IMR-90 (cell line): ENCODE data around the gene PNPLA5. TPM values are rescaled to one million over a fixed set of nuclear protein-coding genes. Genes with fewer than 3 reads are reported as not detected.

Experiments
- ATAC-seq: fragments of 200-7000 bp; cut with Tn5 transposase; 2 replicates; pipeline ENCODE4 v1.9.1; 2020; ENCODE audit warnings: low read depth, mild to moderate bottlenecking, moderate library complexity
- BruUV-seq: library from RNA; stranded (reverse); fragments of 400-500 nt; replicated peaks from 2 replicates; lab custom pipeline; 2021; lab: Mats Ljungman, UMichigan
- CTCF ChIA-PET: fragments of 300-600 bp; formaldehyde crosslinking; extraction: SDS; loops from one replicate; lab custom pipeline; 2021; ENCODE audit warnings: antibody characterized with exemption; lab: Yijun Ruan, JAX
- POLR2A ChIA-PET: fragments of 300-600 bp; sonication (Branson Sonifier 250); formaldehyde crosslinking; loops from one replicate; lab custom pipeline; 2022; ENCODE audit warnings: antibody characterized with exemption; ENCODE audit not compliant: unreplicated experiment; lab: Charles Lee
- DNase-seq: peaks from one replicate; pipeline ENCODE4 v3.0.0; 2013
- H2AFZ ChIP-seq: replicated peaks from 2 replicates; pipeline ENCODE3; 2013; ENCODE audit warnings: low read length, mild to moderate bottlenecking; ENCODE audit not compliant: poor library complexity
- H2AK5ac ChIP-seq: 2 replicates; pipeline ENCODE4 v1.6.1; 2013; ENCODE audit warnings: low read depth, low read length, inconsistent platforms
- H2AK9ac ChIP-seq: replicated peaks from 2 replicates; pipeline ENCODE3; 2013; ENCODE audit warnings: mild to moderate bottlenecking, low read depth, low read length, moderate library complexity; ENCODE audit not compliant: poor library complexity
- H2BK120ac ChIP-seq: 2 replicates; pipeline ENCODE4 v1.6.1; 2013; ENCODE audit warnings: low read depth, low read length, inconsistent platforms
- H2BK15ac ChIP-seq: 3 replicates; pipeline ENCODE4 v1.6.1; 2013; ENCODE audit warnings: low read depth, low read length, inconsistent platforms
- H2BK20ac ChIP-seq: 2 replicates; pipeline ENCODE4 v1.6.1; 2013; ENCODE audit warnings: low read depth, mild to moderate bottlenecking, inconsistent platforms, low read length, moderate library complexity
- H2BK5ac ChIP-seq: 2 replicates; pipeline ENCODE4 v1.6.1; 2013; ENCODE audit warnings: mild to moderate bottlenecking, low read depth, low read length, inconsistent platforms; ENCODE audit not compliant: poor library complexity, severe bottlenecking
- H3K14ac ChIP-seq: replicated peaks from 2 replicates; pipeline ENCODE4 v1.6.1; 2013; ENCODE audit warnings: low read depth, low read length, inconsistent platforms
- H3K18ac ChIP-seq: 2 replicates; pipeline ENCODE4 v1.6.1; 2013; ENCODE audit warnings: low read depth, low read length, control low read depth
- H3K23ac ChIP-seq: 2 replicates; pipeline ENCODE4 v1.6.1; 2013; ENCODE audit warnings: low read depth, low read length, inconsistent platforms
- H3K27ac ChIP-seq: 2 replicates; pipeline ENCODE4 v1.5.1; 2013; ENCODE audit warnings: mild to moderate bottlenecking, control low read depth, low read length; ENCODE audit not compliant: insufficient read depth
- H3K27me3 ChIP-seq: 2 replicates; pipeline ENCODE4 v1.6.1; 2013; ENCODE audit warnings: low read length; ENCODE audit not compliant: control insufficient read depth, insufficient read depth
- H3K36me3 ChIP-seq: 2 replicates; pipeline ENCODE4 v1.6.1; 2013; ENCODE audit warnings: low read length, mixed read lengths; ENCODE audit not compliant: control insufficient read depth, insufficient read depth
- H3K4ac ChIP-seq: 2 replicates; pipeline ENCODE4 v1.6.1; 2013; ENCODE audit warnings: low read depth, low read length, inconsistent platforms
- H3K4me1 ChIP-seq: 2 replicates; pipeline ENCODE4 v1.6.1; 2013; ENCODE audit warnings: low read length, mixed read lengths; ENCODE audit not compliant: control insufficient read depth, insufficient read depth
- H3K4me2 ChIP-seq: 2 replicates; pipeline ENCODE4 v1.6.1; 2013; ENCODE audit warnings: low read depth, mild to moderate bottlenecking, control low read depth, low read length, moderate library complexity
- H3K4me3 ChIP-seq: 2 replicates; pipeline ENCODE4 v1.5.1; 2013; ENCODE audit warnings: low read depth, mild to moderate bottlenecking, control low read depth, low read length, moderate library complexity; ENCODE audit not compliant: insufficient read depth
- H3K56ac ChIP-seq: 2 replicates; pipeline ENCODE4 v1.6.1; 2013; ENCODE audit warnings: low read length, inconsistent platforms; ENCODE audit not compliant: insufficient read depth; ENCODE audit errors: extremely low read depth
- H3K79me1 ChIP-seq, 2 experiments: 2 replicates each; pipeline ENCODE4 v1.6.1; 2013; ENCODE audit warnings: low read length in 2 of 2, inconsistent platforms in 1 of 2, low read depth in 1 of 2
- H3K9ac ChIP-seq: 2 replicates; pipeline ENCODE4 v1.6.1; 2013; ENCODE audit warnings: low read depth, low read length, control low read depth
- H3K9me1 ChIP-seq: 2 replicates; pipeline ENCODE4 v1.6.1; 2013; ENCODE audit warnings: low read length, inconsistent platforms; ENCODE audit not compliant: insufficient read depth
- H3K9me3 ChIP-seq: 2 replicates; pipeline ENCODE4 v1.6.1; 2013; ENCODE audit warnings: low read length; ENCODE audit not compliant: control insufficient read depth, insufficient read depth
- H4K20me1 ChIP-seq: 2 replicates; pipeline ENCODE4 v1.6.1; 2013; ENCODE audit warnings: low read length, inconsistent platforms; ENCODE audit not compliant: insufficient read depth
- H4K5ac ChIP-seq: 2 replicates; pipeline ENCODE4 v1.6.1; 2013; ENCODE audit warnings: mild to moderate bottlenecking, low read depth, low read length, control low read depth
- H4K8ac ChIP-seq, 2 experiments: 2 replicates each; pipeline ENCODE4 v1.6.1; 2013; ENCODE audit warnings: low read depth in 2 of 2, low read length in 2 of 2, control low read depth in 1 of 2, inconsistent platforms in 1 of 2
- H4K91ac ChIP-seq: 2 replicates; pipeline ENCODE4 v1.6.1; 2013; ENCODE audit warnings: low read depth, low read length, inconsistent platforms; ENCODE audit not compliant: insufficient read depth
- POLR2A ChIP-seq: IDR thresholded peaks from 2 replicates; pipeline ENCODE4 v1.6.1; 2012; ENCODE audit warnings: mild to moderate bottlenecking, low read depth, low read length
- WGBS, 2 experiments: methylation state at CpG; one replicate each; pipeline versions ENCODE4 v1.1.5 to v1.1.7; 2013; ENCODE audit warnings: missing lambda C conversion rate in 2 of 2; ENCODE audit not compliant: insufficient read length in 1 of 2; ENCODE audit errors: extremely low coverage in 2 of 2; 5-methylcytosine and 5-hydroxymethylcytosine counted together
- dilution Hi-C: fragments of 300-500 bp; cut with HindIII; formaldehyde crosslinking; loops from one replicate; pipeline ENCODE4 v1.14.3; 2018; ENCODE audit warnings: low sequenced_read_pairs; ENCODE audit not compliant: unreplicated experiment
- in situ Hi-C: fragments of 300-500 bp; cut with MboI; formaldehyde crosslinking; loops from 3 replicates; pipeline ENCODE4 v1.14.3; 2019; ENCODE audit warnings: low sequenced_read_pairs, inconsistent platforms, mixed read lengths
- intact Hi-C: fragments of 100-400 bp; cut with micrococcal nuclease; formaldehyde crosslinking; loops from 2 replicates; pipeline ENCODE4 v1.10.0; 2022
- polyA plus RNA-seq, 3 experiments: library from polyadenylated mRNA; depleted of rRNA; stranded (reverse); fragments of >200 nt; gene quantifications; 2 replicates each; pipeline ENCODE4 v1.2.3, GENCODE V29; 2012; ENCODE audit warnings: low replicate concordance in 1 of 3
- total RNA-seq: library from RNA; depleted of rRNA; stranded (reverse); fragments of >200 nt; gene quantifications from 2 replicates; pipeline ENCODE4 v1.2.3, GENCODE V29; 2012

The PNPLA5 gene
- total and polyA plus RNA-seq, 2 of the 4 experiments (the other 2 are of a cell fraction): 0.18 to 0.44 TPM

GRCh38 chr22:43883719-43884415 lies 7.9 kb downstream of the PNPLA5 start:
- Histone ChIP-seq H3K27me3 (peaks cover 6% of the 10 kb centered on the region; the same call in 1 of the 2 replicates), H3K9ac (no peak overlapping the region), H2BK15ac (no peak overlapping the region), H2BK20ac (no peak overlapping the region), H3K56ac (no peak overlapping the region), H4K8ac (no peak overlapping the region), H3K9me1 (no peaks in the 10 kb centered on the region), H3K27ac (no peak overlapping the region), H3K18ac (no peak overlapping the region), H3K23ac (no peak overlapping the region), H3K14ac (no peak overlapping the region), H3K4ac (no peak overlapping the region), H2AK9ac (no peak overlapping the region), H3K36me3 (no peaks in the 10 kb centered on the region), H3K4me1 (no peaks in the 10 kb centered on the region), H2AFZ (no peak overlapping the region), H3K9me3 (no peaks in the 10 kb centered on the region; the same call in 1 of the 2 replicates), H2BK120ac (no peak overlapping the region), H3K4me3 (no peak overlapping the region), H2BK5ac (no peak overlapping the region), H4K91ac (no peak overlapping the region), H3K4me2 (no peak overlapping the region), H4K20me1 (no peaks in the 10 kb centered on the region), H3K79me1 (no peaks in the 10 kb centered on the region), H2AK5ac (no peak overlapping the region), H4K5ac (no peak overlapping the region)
- intact Hi-C loops: loop anchor here (5.0 kb wide), 1 partner anchor 63 kb away; no protein-coding TSS in a partner anchor
- dilution Hi-C loops: no loop called here
- BruUV-seq: no TSS peak
- ChIA-PET POLR2A (no interaction called here), CTCF (interaction anchor here (1.1 to 1.5 kb wide), 6 partner anchors 14 to 62 kb away, joined by 3 to 7 read pairs (median 4); no protein-coding TSS in a partner anchor)
- no peak for ATAC-seq
- no peak for TF ChIP-seq POLR2A
- 91% methylated on average over 10 of the region's 17 CpGs; no CpG with 5 or more reads in 1 of the 2 experiments for WGBS, 2 experiments
- in situ Hi-C loops: no loop called here
- no peak for DNase-seq
